ENCODE data around the gene RNASEH2A.

The RNASEH2A gene

DNA sequence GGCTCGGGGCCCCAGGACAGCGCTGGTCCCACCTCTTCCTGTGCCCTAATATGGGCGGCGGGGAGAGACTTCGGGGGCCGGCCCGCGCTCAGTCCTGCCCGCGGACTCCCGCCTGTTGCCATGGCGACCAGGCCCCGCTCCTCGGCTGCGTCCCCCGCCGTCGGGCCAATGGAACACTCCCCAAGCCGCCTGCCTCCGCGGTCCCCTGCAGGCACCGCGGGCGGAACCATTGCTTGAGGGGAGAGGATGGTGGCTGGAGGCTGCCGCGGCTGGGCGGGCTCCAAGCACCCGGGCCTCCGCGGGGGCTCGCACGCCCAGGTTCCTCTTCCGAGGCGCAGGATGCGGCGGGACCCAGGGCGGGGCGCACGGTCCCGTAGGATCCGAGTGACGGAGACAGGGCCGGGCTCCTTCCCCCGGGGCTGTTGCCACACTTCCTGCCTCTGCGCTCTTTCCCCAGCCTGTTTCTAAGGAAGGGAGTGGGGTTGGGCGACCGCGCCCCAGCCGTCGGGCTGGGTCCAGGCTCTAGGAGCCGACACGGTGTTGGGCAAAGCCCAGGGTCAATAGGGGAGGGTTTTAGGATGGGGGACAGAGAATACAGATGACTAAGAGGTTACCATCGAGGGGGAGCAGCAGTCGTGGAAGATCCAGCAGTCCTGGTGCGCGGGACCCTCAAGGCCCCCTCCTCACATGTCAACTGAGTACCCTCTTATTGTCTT is 16.3 kb upstream of the RNASEH2A start:
- H3K4me1 ChIP-seq (ENCODE audit: insufficient read depth, low read length, severe bottlenecking), result peaks cover 53% of the 10 kb centered on the region
- H3K27me3 ChIP-seq (ENCODE audit: insufficient read depth, low read length), result no peaks in the 10 kb centered on the region
- H3K79me2 ChIP-seq (ENCODE audit: insufficient read depth, low read length), result no peaks in the 10 kb centered on the region
- H2AFZ ChIP-seq (ENCODE audit: low read length), result no peak overlapping the region
- H3F3A ChIP-seq (ENCODE audit: insufficient read depth, low read length), result no peaks in the 10 kb centered on the region
- TF ChIP-seq, protein P1, sequence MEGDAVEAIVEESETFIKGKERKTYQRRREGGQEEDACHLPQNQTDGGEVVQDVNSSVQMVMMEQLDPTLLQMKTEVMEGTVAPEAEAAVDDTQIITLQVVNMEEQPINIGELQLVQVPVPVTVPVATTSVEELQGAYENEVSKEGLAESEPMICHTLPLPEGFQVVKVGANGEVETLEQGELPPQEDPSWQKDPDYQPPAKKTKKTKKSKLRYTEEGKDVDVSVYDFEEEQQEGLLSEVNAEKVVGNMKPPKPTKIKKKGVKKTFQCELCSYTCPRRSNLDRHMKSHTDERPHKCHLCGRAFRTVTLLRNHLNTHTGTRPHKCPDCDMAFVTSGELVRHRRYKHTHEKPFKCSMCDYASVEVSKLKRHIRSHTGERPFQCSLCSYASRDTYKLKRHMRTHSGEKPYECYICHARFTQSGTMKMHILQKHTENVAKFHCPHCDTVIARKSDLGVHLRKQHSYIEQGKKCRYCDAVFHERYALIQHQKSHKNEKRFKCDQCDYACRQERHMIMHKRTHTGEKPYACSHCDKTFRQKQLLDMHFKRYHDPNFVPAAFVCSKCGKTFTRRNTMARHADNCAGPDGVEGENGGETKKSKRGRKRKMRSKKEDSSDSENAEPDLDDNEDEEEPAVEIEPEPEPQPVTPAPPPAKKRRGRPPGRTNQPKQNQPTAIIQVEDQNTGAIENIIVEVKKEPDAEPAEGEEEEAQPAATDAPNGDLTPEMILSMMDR (IDR thresholded peaks at IDR 0.05; ENCODE audit: low read length), result no peak
- H3K4me2 ChIP-seq (ENCODE audit: low read length), result peak overlapping the region; percentile 77
- peak overlapping the region; percentile 76 for H3K4me3 ChIP-seq (ENCODE audit: low read depth, low read length, poor library complexity, severe bottlenecking)
- H3K27ac ChIP-seq (ENCODE audit: low read depth, low read length, poor library complexity, severe bottlenecking), result peak overlapping the region; percentile 58
- H4K20me1 ChIP-seq (ENCODE audit: insufficient read depth, low read length), result no peaks in the 10 kb centered on the region
- H3K9me2 ChIP-seq (ENCODE audit: low read depth, low read length), result no peaks in the 10 kb centered on the region
- no peaks in the 10 kb centered on the region for H3K36me3 ChIP-seq (ENCODE audit: insufficient read depth, low read length)
- H3K9me3 ChIP-seq (ENCODE audit: low read length), result no peaks in the 10 kb centered on the region
- peak overlapping the region; percentile 58 for H3K9ac ChIP-seq (ENCODE audit: low read length)

DNA sequence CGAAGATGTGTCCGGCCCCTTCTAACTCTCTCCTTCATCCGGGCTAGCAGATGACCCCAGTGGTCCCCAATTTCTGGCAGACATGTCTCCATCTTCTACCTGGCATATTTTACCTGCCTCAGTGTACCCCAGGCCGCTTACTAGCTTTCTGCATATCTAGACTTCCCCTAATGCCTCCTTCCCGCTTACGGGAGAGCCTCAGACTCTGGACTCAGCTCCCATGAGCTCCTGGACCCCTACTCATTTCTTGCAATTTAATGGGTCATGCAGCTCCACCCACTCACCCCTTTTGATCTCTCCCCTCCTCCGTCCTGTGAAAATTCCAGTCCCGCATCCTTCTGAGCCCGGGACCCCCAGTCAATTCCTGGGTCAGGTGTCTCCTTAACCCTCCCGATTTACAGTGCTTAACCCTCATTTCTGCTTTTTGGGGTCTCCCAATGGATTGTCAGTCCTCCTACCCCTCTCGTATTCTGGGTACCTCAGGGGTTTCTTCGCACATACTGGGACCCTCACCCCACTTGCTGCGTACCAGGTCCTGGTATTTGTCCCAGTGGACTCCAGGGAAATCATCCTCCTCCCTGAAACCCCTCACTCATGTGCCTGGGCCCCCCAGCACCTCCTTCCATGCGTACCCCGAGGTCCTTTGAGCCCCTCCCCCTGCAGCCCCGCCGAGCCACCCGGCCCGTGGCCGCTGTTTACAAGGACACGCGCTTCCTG is 15.6 kb upstream of the RNASEH2A start:
- no peaks in the 10 kb centered on the region for H3K27me3 ChIP-seq (ENCODE audit: insufficient read depth, low read length)
- H3K27ac ChIP-seq (ENCODE audit: low read depth, low read length, poor library complexity, severe bottlenecking), result peak overlapping the region; percentile 58
- peaks cover 47% of the 10 kb centered on the region for H3K4me1 ChIP-seq (ENCODE audit: insufficient read depth, low read length, severe bottlenecking)
- no peaks in the 10 kb centered on the region for H3K79me2 ChIP-seq (ENCODE audit: insufficient read depth, low read length)
- H3K4me2 ChIP-seq (ENCODE audit: low read length), result peak overlapping the region; percentile 77
- no peaks in the 10 kb centered on the region for H3K9me3 ChIP-seq (ENCODE audit: low read length)
- peak overlapping the region; percentile 76 for H3K4me3 ChIP-seq (ENCODE audit: low read depth, low read length, poor library complexity, severe bottlenecking)
- TF ChIP-seq, protein P1 (IDR thresholded peaks at IDR 0.05; ENCODE audit: low read length), result no peak
- no peak overlapping the region for H2AFZ ChIP-seq (ENCODE audit: low read length)
- H4K20me1 ChIP-seq (ENCODE audit: insufficient read depth, low read length), result no peaks in the 10 kb centered on the region
- H3F3A ChIP-seq (ENCODE audit: insufficient read depth, low read length), result no peaks in the 10 kb centered on the region
- no peaks in the 10 kb centered on the region for H3K36me3 ChIP-seq (ENCODE audit: insufficient read depth, low read length)
- H3K9me2 ChIP-seq (ENCODE audit: low read depth, low read length), result no peaks in the 10 kb centered on the region
- H3K9ac ChIP-seq (ENCODE audit: low read length), result peak overlapping the region; percentile 58

DNA sequence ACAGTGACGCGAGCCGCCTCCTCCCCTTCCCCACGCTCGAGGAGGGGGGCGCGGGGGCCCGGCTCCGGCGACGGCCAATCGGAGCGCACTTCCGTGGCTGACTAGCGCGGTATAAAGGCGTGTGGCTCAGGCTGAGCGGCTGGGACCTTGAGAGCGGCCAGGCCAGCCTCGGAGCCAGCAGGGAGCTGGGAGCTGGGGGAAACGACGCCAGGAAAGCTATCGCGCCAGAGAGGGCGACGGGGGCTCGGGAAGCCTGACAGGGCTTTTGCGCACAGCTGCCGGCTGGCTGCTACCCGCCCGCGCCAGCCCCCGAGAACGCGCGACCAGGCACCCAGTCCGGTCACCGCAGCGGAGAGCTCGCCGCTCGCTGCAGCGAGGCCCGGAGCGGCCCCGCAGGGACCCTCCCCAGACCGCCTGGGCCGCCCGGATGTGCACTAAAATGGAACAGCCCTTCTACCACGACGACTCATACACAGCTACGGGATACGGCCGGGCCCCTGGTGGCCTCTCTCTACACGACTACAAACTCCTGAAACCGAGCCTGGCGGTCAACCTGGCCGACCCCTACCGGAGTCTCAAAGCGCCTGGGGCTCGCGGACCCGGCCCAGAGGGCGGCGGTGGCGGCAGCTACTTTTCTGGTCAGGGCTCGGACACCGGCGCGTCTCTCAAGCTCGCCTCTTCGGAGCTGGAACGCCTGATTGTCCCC is 14.9 kb upstream of the RNASEH2A start, which contains the start of gene JUNB:
JUNB (plus strand) TSS at position 142 of the 706 bp plus-strand sequence; CDS start at position 428, 286 bp downstream.
- peak within 1 kb of the TSS; percentile 76 for H3K4me3 ChIP-seq (ENCODE audit: low read depth, low read length, poor library complexity, severe bottlenecking)
- no peaks in the 10 kb centered on the region for H3F3A ChIP-seq (ENCODE audit: insufficient read depth, low read length)
- peak within 1 kb of the TSS; percentile 87 for H3K27ac ChIP-seq (ENCODE audit: low read depth, low read length, poor library complexity, severe bottlenecking)
- TF ChIP-seq, protein P1 (IDR thresholded peaks at IDR 0.05; ENCODE audit: low read length), result no peak
- no peak for TF ChIP-seq EZH2 (IDR thresholded peaks at IDR 0.05; ENCODE audit: borderline replicate concordance, low read length)
- H3K4me2 ChIP-seq (ENCODE audit: low read length), result peak within 1 kb of the TSS; percentile 77
- H2AFZ ChIP-seq (ENCODE audit: low read length), result no peak within 1 kb of the TSS
- H4K20me1 ChIP-seq (ENCODE audit: insufficient read depth, low read length), result no peaks in the 10 kb centered on the region
- H3K36me3 ChIP-seq (ENCODE audit: insufficient read depth, low read length), result no peaks in the 10 kb centered on the region
- H3K79me2 ChIP-seq (ENCODE audit: insufficient read depth, low read length), result no peaks in the 10 kb centered on the region
- H3K27me3 ChIP-seq (ENCODE audit: insufficient read depth, low read length), result no peaks in the 10 kb centered on the region
- peak within 1 kb of the TSS; percentile 77 for H3K9ac ChIP-seq (ENCODE audit: low read length)
- peaks cover 47% of the 10 kb centered on the region for H3K4me1 ChIP-seq (ENCODE audit: insufficient read depth, low read length, severe bottlenecking)
- H3K9me3 ChIP-seq (ENCODE audit: low read length), result no peaks in the 10 kb centered on the region
- H3K9me2 ChIP-seq (ENCODE audit: low read depth, low read length), result no peaks in the 10 kb centered on the region

All from OCI-LY1 (cell line).